Neural cell (in vitro differentiated cells): ENCODE measurements around the gene LRRK2. TPM values are rescaled to one million over a fixed set of nuclear protein-coding genes. Genes with fewer than 3 reads are reported as not detected.

Experiments used
- H2AFZ ChIP-seq: fragments of 200-600, 300-800 bp; sonication (generic), shearing (Covaris generic); 2 replicates; pipeline ENCODE4 v1.6.0; 2014; ENCODE audit warnings: low read depth, mild to moderate bottlenecking, antibody characterized with exemption, low read length, moderate library complexity
- H3F3A ChIP-seq: fragments of 200-600 bp; shearing (Covaris generic); 2 replicates; pipeline ENCODE4 v1.6.1; 2016; ENCODE audit warnings: mild to moderate bottlenecking, moderate library complexity, mixed read lengths, antibody characterized with exemption, low read length; ENCODE audit not compliant: insufficient read depth, poor library complexity, severe bottlenecking
- H3K27ac ChIP-seq: fragments of 200-600, 300-800 bp; sonication (generic), shearing (Covaris generic); 2 replicates; pipeline ENCODE4 v1.5.1; 2014; ENCODE audit warnings: mild to moderate bottlenecking, low read length, moderate library complexity
- H3K27me3 ChIP-seq: fragments of 300-800, 200-600 bp; sonication (generic), shearing (Covaris generic); 2 replicates; pipeline ENCODE4 v1.6.0; 2014; ENCODE audit warnings: mild to moderate bottlenecking, low read depth, low read length, moderate library complexity; ENCODE audit not compliant: insufficient read depth
- H3K36me3 ChIP-seq: fragments of 300-800, 200-600 bp; sonication (generic), shearing (Covaris generic); 2 replicates; pipeline ENCODE4 v1.5.1; 2014; ENCODE audit warnings: mild to moderate bottlenecking, antibody characterized with exemption, low read length, moderate library complexity; ENCODE audit not compliant: insufficient read depth
- H3K4me2 ChIP-seq: fragments of 300-800, 200-600 bp; sonication (generic), shearing (Covaris generic); 2 replicates; pipeline ENCODE4 v1.6.0; 2014; ENCODE audit warnings: mild to moderate bottlenecking, low read length
- H3K4me3 ChIP-seq: fragments of 300-800, 200-600 bp; sonication (generic), shearing (Covaris generic); 2 replicates; pipeline ENCODE4 v1.5.1; 2014; ENCODE audit warnings: mild to moderate bottlenecking, low read length, moderate library complexity
- H3K79me2 ChIP-seq: fragments of 200-600 bp; shearing (Covaris generic); replicated peaks from 2 replicates; pipeline ENCODE4 v1.6.0; 2014; ENCODE audit warnings: mild to moderate bottlenecking, low read length, moderate library complexity; ENCODE audit not compliant: insufficient read depth
- H3K9ac ChIP-seq: fragments of 300-800, 200-600 bp; sonication (generic), shearing (Covaris generic); 2 replicates; pipeline ENCODE4 v1.6.1; 2016; ENCODE audit warnings: mild to moderate bottlenecking, low read length, mixed read lengths
- H3K9me2 ChIP-seq: fragments of 200-600 bp; shearing (Covaris generic); 2 replicates; pipeline ENCODE4 v1.6.1; 2016; ENCODE audit warnings: mild to moderate bottlenecking, low read length, mixed read lengths; ENCODE audit not compliant: insufficient read depth
- H3K9me3 ChIP-seq: fragments of 200-600, 300-800 bp; sonication (generic), shearing (Covaris generic); 2 replicates; pipeline ENCODE4 v1.6.1; 2016; ENCODE audit warnings: mild to moderate bottlenecking, mixed run types, low read length, moderate library complexity, mixed read lengths
- H4K20me1 ChIP-seq: fragments of 200-600 bp; shearing (Covaris generic); 2 replicates; pipeline ENCODE4 v1.6.1; 2016; ENCODE audit warnings: mild to moderate bottlenecking, mixed run types; ENCODE audit not compliant: insufficient read depth
- EP300 ChIP-seq: fragments of 450-650 bp; conservative IDR thresholded peaks from 2 replicates; pipeline ENCODE4 v1.6.1; 2014; ENCODE audit warnings: antibody characterized with exemption, mild to moderate bottlenecking, moderate library complexity; ENCODE audit not compliant: poor library complexity, severe bottlenecking
- EZH2 ChIP-seq: fragments of 200-600, 300-800 bp; shearing (Covaris generic), sonication (generic); IDR thresholded peaks from 2 replicates; pipeline ENCODE4 v1.6.1; 2014; ENCODE audit warnings: antibody characterized with exemption, low read length, borderline replicate concordance, mild to moderate bottlenecking; ENCODE audit not compliant: insufficient read depth, poor library complexity, severe bottlenecking
- MXI1 ChIP-seq: fragments of 450-650 bp; conservative IDR thresholded peaks from 2 replicates; pipeline ENCODE4 v1.6.1; 2014; ENCODE audit warnings: antibody characterized with exemption, mild to moderate bottlenecking; ENCODE audit not compliant: poor library complexity, severe bottlenecking
- POLR2AphosphoS5 ChIP-seq: IDR thresholded peaks from 2 replicates; pipeline ENCODE4 v1.6.1; 2012
- RAD21 ChIP-seq: fragments of 450-650 bp; conservative IDR thresholded peaks from 2 replicates; pipeline ENCODE4 v1.6.1; 2014; ENCODE audit warnings: antibody characterized with exemption, mild to moderate bottlenecking, moderate library complexity
- SMC3 ChIP-seq: fragments of 450-650 bp; conservative IDR thresholded peaks from 2 replicates; pipeline ENCODE4 v1.6.1; 2014; ENCODE audit warnings: antibody characterized with exemption, mild to moderate bottlenecking, moderate library complexity; ENCODE audit not compliant: poor library complexity
- TAF1 ChIP-seq: IDR thresholded peaks from 2 replicates; pipeline ENCODE4 v1.6.1; 2012; ENCODE audit warnings: low read depth
- polyA plus RNA-seq: library from polyadenylated mRNA; depleted of rRNA; stranded (reverse); fragments of >200 nt; gene quantifications from 2 replicates; pipeline ENCODE4 v1.2.3, GENCODE V29; 2014
- TF ChIP-seq, protein P1 (sequence below): fragments of 450-650 bp; IDR thresholded peaks from 2 replicates; pipeline ENCODE4 v1.5.1; 2014; ENCODE audit warnings: antibody characterized with exemption, mild to moderate bottlenecking, moderate library complexity; ENCODE audit not compliant: poor library complexity, severe bottlenecking
- TF ChIP-seq, protein P2 (sequence below): IDR thresholded peaks from 2 replicates; pipeline ENCODE4 v1.6.1; 2012; ENCODE audit warnings: borderline replicate concordance

Gene LRRK2
- polyA plus RNA-seq, 1 donor from 2014 or later, result 0.54 TPM

DNA sequence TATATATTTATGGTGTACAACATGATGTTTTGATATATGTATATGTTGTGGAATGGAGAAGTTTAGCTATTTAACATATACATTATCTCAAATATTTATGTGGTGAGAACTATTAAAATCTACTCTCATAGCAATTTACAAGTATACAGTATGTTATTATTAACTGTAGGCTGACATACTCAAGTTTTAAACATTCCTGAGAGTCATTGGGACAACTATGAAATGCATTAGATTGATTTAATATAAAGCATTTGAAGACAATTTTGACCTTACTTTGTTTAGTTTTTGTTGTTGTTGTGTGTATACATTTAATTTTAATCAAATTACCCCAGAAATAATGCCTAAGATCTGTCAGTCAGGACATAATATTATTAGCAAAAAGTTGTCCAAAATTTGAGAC, 99.5 kb downstream of the LRRK2 start:
- Histone ChIP-seq H3K36me3 (no peaks in the 10 kb centered on the region), H3K27ac (no peak overlapping the region), H3F3A (no peaks in the 10 kb centered on the region), H3K4me3 (no peak overlapping the region), H3K4me2 (no peak overlapping the region), H4K20me1 (no peaks in the 10 kb centered on the region), H3K79me2 (no peaks in the 10 kb centered on the region), H3K9me2 (no peaks in the 10 kb centered on the region), H3K9me3 (no peaks in the 10 kb centered on the region), H3K9ac (no peak overlapping the region), H3K27me3 (no peaks in the 10 kb centered on the region), H2AFZ (no peak overlapping the region)
- TF ChIP-seq SMC3, result no peak
- TF ChIP-seq MXI1, result no peak

DNA sequence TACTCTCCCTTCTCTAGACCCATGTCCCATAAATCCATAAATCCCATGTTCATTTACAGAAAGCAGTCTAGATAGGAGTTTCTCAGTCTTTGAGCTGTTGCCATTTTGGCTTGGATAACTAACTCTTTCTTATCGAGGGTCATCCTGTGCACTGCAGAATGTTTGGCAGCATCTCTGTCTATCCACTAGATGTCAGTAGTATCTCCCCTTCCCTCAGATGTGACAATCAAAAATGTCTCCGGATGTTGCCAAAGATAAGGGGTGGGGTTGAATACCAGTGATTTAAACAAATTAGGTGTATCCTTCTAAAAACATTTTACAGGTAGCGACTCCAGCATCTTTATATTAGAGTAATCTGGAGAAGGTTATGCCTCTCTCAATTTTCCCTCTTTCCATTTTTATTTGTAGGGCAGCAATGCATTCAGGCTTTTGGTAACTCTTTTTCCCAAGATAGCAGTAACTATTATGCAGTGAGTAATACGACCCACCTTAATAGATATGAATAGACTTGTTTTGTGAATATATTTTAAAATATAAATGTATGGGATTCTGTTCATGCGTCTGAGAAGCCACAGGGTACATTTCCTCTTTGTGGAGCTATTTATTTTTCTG, 100.7 kb downstream of the LRRK2 start:
- H2AFZ ChIP-seq, result no peak overlapping the region
- H3K27ac ChIP-seq, result no peak overlapping the region
- H3K4me2 ChIP-seq, result no peak overlapping the region
- H3F3A ChIP-seq, result no peaks in the 10 kb centered on the region
- no peaks in the 10 kb centered on the region for H3K79me2 ChIP-seq
- TF ChIP-seq POLR2AphosphoS5, result no peak
- TF ChIP-seq RAD21, result peak; percentile 63
- no peak for TF ChIP-seq EZH2
- no peak for TF ChIP-seq MXI1
- TF ChIP-seq SMC3, result peak; percentile 61
- no peak for TF ChIP-seq EP300
- TF ChIP-seq, protein P1, sequence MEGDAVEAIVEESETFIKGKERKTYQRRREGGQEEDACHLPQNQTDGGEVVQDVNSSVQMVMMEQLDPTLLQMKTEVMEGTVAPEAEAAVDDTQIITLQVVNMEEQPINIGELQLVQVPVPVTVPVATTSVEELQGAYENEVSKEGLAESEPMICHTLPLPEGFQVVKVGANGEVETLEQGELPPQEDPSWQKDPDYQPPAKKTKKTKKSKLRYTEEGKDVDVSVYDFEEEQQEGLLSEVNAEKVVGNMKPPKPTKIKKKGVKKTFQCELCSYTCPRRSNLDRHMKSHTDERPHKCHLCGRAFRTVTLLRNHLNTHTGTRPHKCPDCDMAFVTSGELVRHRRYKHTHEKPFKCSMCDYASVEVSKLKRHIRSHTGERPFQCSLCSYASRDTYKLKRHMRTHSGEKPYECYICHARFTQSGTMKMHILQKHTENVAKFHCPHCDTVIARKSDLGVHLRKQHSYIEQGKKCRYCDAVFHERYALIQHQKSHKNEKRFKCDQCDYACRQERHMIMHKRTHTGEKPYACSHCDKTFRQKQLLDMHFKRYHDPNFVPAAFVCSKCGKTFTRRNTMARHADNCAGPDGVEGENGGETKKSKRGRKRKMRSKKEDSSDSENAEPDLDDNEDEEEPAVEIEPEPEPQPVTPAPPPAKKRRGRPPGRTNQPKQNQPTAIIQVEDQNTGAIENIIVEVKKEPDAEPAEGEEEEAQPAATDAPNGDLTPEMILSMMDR, result peak; percentile 65
- TF ChIP-seq TAF1, result no peak
- no peaks in the 10 kb centered on the region for H3K9me2 ChIP-seq
- H3K9ac ChIP-seq, result no peak overlapping the region
- H3K27me3 ChIP-seq, result no peaks in the 10 kb centered on the region
- H3K36me3 ChIP-seq, result no peaks in the 10 kb centered on the region
- no peaks in the 10 kb centered on the region for H4K20me1 ChIP-seq
- H3K9me3 ChIP-seq, result no peaks in the 10 kb centered on the region
- H3K4me3 ChIP-seq, result no peak overlapping the region

DNA sequence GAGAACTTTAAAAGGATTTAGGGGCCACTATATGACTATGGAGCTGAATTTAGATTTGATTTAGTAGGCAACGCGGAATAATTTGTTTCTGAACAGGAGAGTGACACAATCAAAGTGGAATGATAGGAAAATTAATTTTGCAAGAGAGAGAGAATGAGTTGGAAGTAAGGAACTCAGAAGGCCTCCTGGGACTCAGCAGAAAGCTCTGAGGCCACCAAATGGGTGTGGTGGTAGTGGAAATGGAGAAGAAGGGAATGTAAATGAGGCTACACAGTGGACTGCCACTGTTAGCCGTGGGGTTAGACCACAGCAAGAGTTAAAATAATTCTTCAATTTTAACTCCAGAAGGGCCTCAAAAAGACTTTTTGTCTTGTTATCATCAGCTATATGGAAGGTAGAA, 102.7 kb downstream of the LRRK2 start:
- Histone ChIP-seq H3F3A (no peaks in the 10 kb centered on the region), H3K27ac (no peak overlapping the region), H3K4me2 (no peak overlapping the region), H3K79me2 (no peaks in the 10 kb centered on the region), H3K36me3 (no peaks in the 10 kb centered on the region), H2AFZ (no peak overlapping the region), H3K27me3 (no peaks in the 10 kb centered on the region), H3K9me3 (no peaks in the 10 kb centered on the region), H3K9me2 (no peaks in the 10 kb centered on the region), H4K20me1 (no peaks in the 10 kb centered on the region), H3K4me3 (no peak overlapping the region), H3K9ac (no peak overlapping the region)
- TF ChIP-seq, protein P2, sequence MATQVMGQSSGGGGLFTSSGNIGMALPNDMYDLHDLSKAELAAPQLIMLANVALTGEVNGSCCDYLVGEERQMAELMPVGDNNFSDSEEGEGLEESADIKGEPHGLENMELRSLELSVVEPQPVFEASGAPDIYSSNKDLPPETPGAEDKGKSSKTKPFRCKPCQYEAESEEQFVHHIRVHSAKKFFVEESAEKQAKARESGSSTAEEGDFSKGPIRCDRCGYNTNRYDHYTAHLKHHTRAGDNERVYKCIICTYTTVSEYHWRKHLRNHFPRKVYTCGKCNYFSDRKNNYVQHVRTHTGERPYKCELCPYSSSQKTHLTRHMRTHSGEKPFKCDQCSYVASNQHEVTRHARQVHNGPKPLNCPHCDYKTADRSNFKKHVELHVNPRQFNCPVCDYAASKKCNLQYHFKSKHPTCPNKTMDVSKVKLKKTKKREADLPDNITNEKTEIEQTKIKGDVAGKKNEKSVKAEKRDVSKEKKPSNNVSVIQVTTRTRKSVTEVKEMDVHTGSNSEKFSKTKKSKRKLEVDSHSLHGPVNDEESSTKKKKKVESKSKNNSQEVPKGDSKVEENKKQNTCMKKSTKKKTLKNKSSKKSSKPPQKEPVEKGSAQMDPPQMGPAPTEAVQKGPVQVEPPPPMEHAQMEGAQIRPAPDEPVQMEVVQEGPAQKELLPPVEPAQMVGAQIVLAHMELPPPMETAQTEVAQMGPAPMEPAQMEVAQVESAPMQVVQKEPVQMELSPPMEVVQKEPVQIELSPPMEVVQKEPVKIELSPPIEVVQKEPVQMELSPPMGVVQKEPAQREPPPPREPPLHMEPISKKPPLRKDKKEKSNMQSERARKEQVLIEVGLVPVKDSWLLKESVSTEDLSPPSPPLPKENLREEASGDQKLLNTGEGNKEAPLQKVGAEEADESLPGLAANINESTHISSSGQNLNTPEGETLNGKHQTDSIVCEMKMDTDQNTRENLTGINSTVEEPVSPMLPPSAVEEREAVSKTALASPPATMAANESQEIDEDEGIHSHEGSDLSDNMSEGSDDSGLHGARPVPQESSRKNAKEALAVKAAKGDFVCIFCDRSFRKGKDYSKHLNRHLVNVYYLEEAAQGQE, result no peak
- TF ChIP-seq RAD21, result no peak
- TF ChIP-seq MXI1, result no peak
- TF ChIP-seq EP300, result no peak
- no peak for TF ChIP-seq EZH2
- TF ChIP-seq SMC3, result no peak
- TF ChIP-seq, protein P1, result no peak
- TF ChIP-seq POLR2AphosphoS5, result no peak
